ENCODE results near the gene TTC28.
"Not testable (repeated sequence)": the region's sequence is repeated elsewhere in the genome, so short reads cannot be mapped to it uniquely, and the experiment has no call there.

The TTC28 gene

DNA sequence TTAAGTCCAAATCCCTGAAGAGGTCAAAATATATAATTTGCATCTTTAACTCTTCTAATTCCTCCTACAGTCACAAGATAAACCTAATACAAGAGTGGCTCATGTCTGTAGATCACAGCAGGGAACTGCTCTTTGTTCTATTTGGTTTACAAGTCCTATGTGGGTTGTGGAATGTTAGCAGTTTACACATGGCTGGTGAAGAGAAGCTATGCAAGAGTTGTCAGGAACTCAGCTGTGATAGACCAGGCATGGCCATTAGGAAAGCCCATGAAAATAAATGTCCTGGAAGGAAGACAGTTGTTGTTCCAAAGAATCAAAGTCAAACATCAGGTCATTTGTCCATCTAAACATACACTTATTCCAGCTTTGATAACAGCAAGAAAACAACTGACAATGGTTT lies 448.2 kb downstream of the TTC28 start:
- H3K27me3 ChIP-seq (ENCODE audit: control insufficient read depth in 2 of 2, insufficient read depth in 2 of 2, low read length in 2 of 2): no peaks in the 10 kb centered on the region
- no peak overlapping the region for H3K9ac ChIP-seq (ENCODE audit: low read depth in 1 of 2, low read length in 2 of 2)
- H3K4me1 ChIP-seq (ENCODE audit: control insufficient read depth in 2 of 2, insufficient read depth in 2 of 2, low read length in 2 of 2): no peaks in the 10 kb centered on the region
- no peak overlapping the region for H3K27ac ChIP-seq (ENCODE audit: low read depth in 2 of 2, low read length in 2 of 2)
- no peak overlapping the region for H3K4me3 ChIP-seq (ENCODE audit: low read length in 2 of 2)
- no peaks in the 10 kb centered on the region for H3K36me3 ChIP-seq (ENCODE audit: control insufficient read depth in 2 of 2, insufficient read depth in 2 of 2, low read length in 2 of 2)
- no peaks in the 10 kb centered on the region for H3K9me3 ChIP-seq (ENCODE audit: control insufficient read depth in 2 of 2, low read length in 2 of 2)

DNA sequence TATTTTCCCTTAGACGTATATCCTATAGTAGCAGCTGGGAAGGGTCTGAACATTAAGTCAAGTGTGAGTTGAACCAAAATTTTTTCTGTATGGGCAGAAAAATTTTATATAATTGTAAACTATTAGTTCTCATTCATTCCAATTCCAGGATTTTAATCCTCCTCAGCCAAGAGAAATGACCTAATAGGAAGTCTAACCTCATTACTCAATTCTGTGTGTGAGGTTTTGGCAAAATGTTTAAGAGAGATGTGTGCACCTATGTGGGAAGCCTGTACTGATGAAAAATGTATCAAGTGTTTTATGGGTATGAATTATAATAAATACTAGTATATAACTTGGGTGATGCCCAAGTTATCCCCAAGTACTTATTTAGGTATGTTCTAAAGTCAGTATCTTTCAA lies 449.0 kb downstream of the TTC28 start:
- H3K9me3 ChIP-seq (ENCODE audit: control insufficient read depth in 2 of 2, low read length in 2 of 2): no peaks in the 10 kb centered on the region
- no peaks in the 10 kb centered on the region for H3K4me1 ChIP-seq (ENCODE audit: control insufficient read depth in 2 of 2, insufficient read depth in 2 of 2, low read length in 2 of 2)

DNA sequence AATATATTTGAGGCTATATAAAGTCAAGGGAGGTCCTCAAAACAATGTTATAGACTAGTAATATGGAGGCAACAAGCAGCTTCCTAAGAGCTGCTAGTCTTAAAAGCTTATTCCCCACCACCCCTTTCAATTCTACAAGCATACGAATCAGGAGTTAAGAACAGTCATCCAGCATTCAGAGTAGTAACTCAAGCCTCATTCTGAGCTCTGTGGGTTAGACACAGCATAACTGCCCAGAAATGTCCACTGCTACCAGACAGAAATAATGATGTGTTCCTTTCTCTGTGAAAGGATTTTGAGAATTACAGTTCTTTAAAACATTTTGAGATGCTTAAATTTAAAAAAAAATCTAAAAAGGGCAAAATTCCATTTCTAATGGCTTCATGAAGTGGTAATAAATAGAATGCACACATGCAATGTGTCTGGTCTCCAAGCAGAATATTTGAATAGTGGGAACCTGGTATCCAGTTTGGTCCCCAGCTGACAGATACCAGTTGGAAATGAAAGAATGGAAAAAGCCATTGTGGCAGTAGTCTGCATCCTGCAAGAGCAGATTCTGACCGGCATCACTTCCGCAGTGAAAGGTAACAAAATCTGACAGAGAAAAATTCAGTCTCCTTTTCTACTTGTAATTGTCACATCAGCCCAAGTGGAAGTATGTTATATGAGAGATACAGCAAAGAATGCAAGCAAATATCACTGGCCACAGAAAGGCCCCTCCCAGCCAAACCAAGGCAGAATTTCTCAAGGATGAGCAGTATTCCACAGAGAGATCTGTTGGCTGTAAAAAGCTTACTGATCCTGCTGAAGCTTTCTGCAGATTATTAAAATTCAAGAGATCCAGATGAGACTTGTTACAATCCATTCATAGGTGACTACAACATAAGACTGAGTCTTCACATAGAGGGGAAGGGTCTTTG lies 449.8 kb downstream of the TTC28 start:
- Histone ChIP-seq H3K36me3 (ENCODE audit: control insufficient read depth in 2 of 2, insufficient read depth in 2 of 2, low read length in 2 of 2) (no peaks in the 10 kb centered on the region), H3K27me3 (ENCODE audit: control insufficient read depth in 2 of 2, insufficient read depth in 2 of 2, low read length in 2 of 2) (no peaks in the 10 kb centered on the region), H3K9me3 (ENCODE audit: control insufficient read depth in 2 of 2, low read length in 2 of 2) (no peaks in the 10 kb centered on the region), H3K9ac (ENCODE audit: low read depth in 1 of 2, low read length in 2 of 2) (no peak overlapping the region), H3K27ac (ENCODE audit: low read depth in 2 of 2, low read length in 2 of 2) (no peak overlapping the region), H3K4me3 (ENCODE audit: low read length in 2 of 2) (no peak overlapping the region), H3K4me1 (ENCODE audit: control insufficient read depth in 2 of 2, insufficient read depth in 2 of 2, low read length in 2 of 2) (no peaks in the 10 kb centered on the region)

More for the DNA sequence above, 449.0 kb downstream of the TTC28 start:
- Histone ChIP-seq H3K4me3 (ENCODE audit: low read length in 2 of 2) (no peak overlapping the region), H3K36me3 (ENCODE audit: control insufficient read depth in 2 of 2, insufficient read depth in 2 of 2, low read length in 2 of 2) (no peaks in the 10 kb centered on the region), H3K9ac (ENCODE audit: low read depth in 1 of 2, low read length in 2 of 2) (no peak overlapping the region), H3K27me3 (ENCODE audit: control insufficient read depth in 2 of 2, insufficient read depth in 2 of 2, low read length in 2 of 2) (no peaks in the 10 kb centered on the region), H3K27ac (ENCODE audit: low read depth in 2 of 2, low read length in 2 of 2) (no peak overlapping the region)

DNA sequence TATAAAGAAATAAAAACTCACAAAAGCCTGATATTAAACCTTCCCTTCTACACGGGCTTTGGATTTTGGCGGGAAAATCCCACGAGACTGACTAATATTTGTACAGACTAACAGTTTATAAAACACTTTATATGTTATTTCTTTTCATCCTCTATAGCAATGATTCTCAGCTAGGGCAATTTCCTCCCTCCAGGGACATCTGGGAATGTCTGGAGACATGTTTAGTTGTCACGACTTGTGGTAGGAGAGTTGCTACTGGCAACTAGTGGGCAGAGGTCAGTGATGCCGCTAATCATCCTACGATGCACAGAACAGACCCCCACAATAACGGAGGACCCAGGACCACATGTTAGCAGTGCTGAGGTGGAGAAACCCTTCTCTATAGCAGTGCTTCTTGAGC lies 455.8 kb downstream of the TTC28 start:
- Histone ChIP-seq H3K9me3 (ENCODE audit: control insufficient read depth in 2 of 2, low read length in 2 of 2) (no peaks in the 10 kb centered on the region), H3K4me3 (ENCODE audit: low read length in 2 of 2) (no peak overlapping the region), H3K4me1 (ENCODE audit: control insufficient read depth in 2 of 2, insufficient read depth in 2 of 2, low read length in 2 of 2) (no peaks in the 10 kb centered on the region), H3K27ac (ENCODE audit: low read depth in 2 of 2, low read length in 2 of 2) (no peak overlapping the region), H3K9ac (ENCODE audit: low read depth in 1 of 2, low read length in 2 of 2) (no peak overlapping the region), H3K27me3 (ENCODE audit: control insufficient read depth in 2 of 2, insufficient read depth in 2 of 2, low read length in 2 of 2) (no peaks in the 10 kb centered on the region), H3K36me3 (ENCODE audit: control insufficient read depth in 2 of 2, insufficient read depth in 2 of 2, low read length in 2 of 2) (no peaks in the 10 kb centered on the region)

DNA sequence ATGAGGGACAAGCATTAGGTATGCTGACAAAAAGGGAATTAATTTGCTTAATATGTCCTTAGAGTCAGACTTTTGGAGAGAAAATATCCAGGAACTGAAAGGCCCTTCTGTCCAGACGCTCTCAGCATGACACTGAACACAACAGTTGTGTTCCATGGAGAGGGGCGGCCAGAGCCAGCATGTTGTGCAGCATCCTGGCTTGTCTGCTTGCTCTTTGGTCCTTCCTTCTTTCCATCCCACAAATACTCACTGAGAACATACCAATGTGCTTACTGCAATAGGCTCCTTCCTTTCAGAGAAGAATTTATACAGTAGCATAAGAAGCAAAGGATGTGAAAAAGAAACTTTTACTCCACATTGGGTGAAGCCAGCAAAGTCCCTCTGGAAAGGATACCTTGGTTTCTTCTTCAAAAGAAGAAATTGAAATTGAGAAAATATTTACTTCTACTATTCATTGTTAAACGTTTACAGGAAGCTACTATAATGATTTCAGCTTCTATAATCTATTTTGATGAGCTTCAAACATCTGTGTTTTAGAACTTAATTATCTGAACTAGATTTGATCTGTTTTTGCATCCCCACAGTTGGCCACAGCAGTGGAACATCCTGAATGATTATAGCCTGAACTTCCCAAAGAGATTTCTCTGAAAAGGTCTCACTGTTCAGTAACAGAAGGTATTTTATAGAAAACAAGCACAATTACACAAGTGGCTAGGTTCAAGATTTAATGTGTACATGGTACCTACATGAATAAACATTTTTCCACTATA lies 456.5 kb downstream of the TTC28 start:
- no peaks in the 10 kb centered on the region for H3K27me3 ChIP-seq (ENCODE audit: control insufficient read depth in 2 of 2, insufficient read depth in 2 of 2, low read length in 2 of 2)
- H3K36me3 ChIP-seq (ENCODE audit: control insufficient read depth in 2 of 2, insufficient read depth in 2 of 2, low read length in 2 of 2): no peaks in the 10 kb centered on the region
- H3K27ac ChIP-seq (ENCODE audit: low read depth in 2 of 2, low read length in 2 of 2): no peak overlapping the region

DNA sequence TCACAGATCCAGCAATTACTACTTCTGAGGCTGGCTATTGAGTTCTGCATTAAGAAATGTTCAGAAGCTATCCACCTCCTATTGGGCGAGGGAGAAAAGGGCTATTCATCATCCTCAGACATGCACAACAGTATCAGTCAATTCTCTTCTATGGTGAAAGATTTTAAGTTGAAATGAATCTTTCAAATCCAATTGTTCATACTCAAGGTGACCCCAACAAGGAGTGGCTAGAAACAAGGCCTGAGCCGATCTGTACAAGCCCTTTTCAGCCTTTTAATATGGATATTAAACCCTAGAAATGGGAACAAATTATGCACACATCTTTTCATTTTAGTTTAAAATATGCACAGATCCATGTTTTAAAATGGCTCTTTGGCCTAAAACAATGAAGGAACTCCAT lies 457.1 kb downstream of the TTC28 start:
- Histone ChIP-seq H3K36me3 (ENCODE audit: control insufficient read depth in 2 of 2, insufficient read depth in 2 of 2, low read length in 2 of 2) (no peaks in the 10 kb centered on the region), H3K9ac (ENCODE audit: low read depth in 1 of 2, low read length in 2 of 2) (no peak overlapping the region), H3K9me3 (ENCODE audit: control insufficient read depth in 2 of 2, low read length in 2 of 2) (no peaks in the 10 kb centered on the region), H3K27me3 (ENCODE audit: control insufficient read depth in 2 of 2, insufficient read depth in 2 of 2, low read length in 2 of 2) (no peaks in the 10 kb centered on the region), H3K4me3 (ENCODE audit: low read length in 2 of 2) (no peak overlapping the region), H3K27ac (ENCODE audit: low read depth in 2 of 2, low read length in 2 of 2) (no peak overlapping the region), H3K4me1 (ENCODE audit: control insufficient read depth in 2 of 2, insufficient read depth in 2 of 2, low read length in 2 of 2) (no peaks in the 10 kb centered on the region)

More for the DNA sequence above, 456.5 kb downstream of the TTC28 start:
- no peak overlapping the region for H3K9ac ChIP-seq (ENCODE audit: low read depth in 1 of 2, low read length in 2 of 2)
- H3K9me3 ChIP-seq (ENCODE audit: control insufficient read depth in 2 of 2, low read length in 2 of 2): no peaks in the 10 kb centered on the region
- no peak overlapping the region for H3K4me3 ChIP-seq (ENCODE audit: low read length in 2 of 2)
- no peaks in the 10 kb centered on the region for H3K4me1 ChIP-seq (ENCODE audit: control insufficient read depth in 2 of 2, insufficient read depth in 2 of 2, low read length in 2 of 2)

DNA sequence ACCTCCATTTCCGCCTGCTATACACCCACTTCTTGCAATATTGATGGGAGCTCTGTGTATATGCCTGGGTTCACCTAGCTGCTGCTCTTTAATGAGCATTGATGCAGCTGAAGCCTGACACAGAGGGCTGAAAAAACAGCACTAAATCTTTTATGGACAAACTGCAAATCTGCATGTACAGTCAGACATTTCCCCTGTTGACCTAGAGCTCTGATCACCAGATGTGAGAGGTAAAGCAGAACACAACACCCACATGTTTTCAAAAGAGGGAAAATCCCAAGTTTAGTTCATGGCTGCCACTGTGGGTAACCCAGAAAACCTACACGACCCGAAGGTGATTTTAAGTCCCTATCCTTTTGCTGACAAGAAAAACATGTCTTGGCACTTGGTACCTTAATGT lies 457.6 kb downstream of the TTC28 start:
- H3K4me1 ChIP-seq (ENCODE audit: control insufficient read depth in 2 of 2, insufficient read depth in 2 of 2, low read length in 2 of 2): no peaks in the 10 kb centered on the region
- no peak overlapping the region for H3K9ac ChIP-seq (ENCODE audit: low read depth in 1 of 2, low read length in 2 of 2)
- H3K27ac ChIP-seq (ENCODE audit: low read depth in 2 of 2, low read length in 2 of 2): no peak overlapping the region
- H3K9me3 ChIP-seq (ENCODE audit: control insufficient read depth in 2 of 2, low read length in 2 of 2): no peaks in the 10 kb centered on the region
- no peaks in the 10 kb centered on the region for H3K27me3 ChIP-seq (ENCODE audit: control insufficient read depth in 2 of 2, insufficient read depth in 2 of 2, low read length in 2 of 2)
- no peaks in the 10 kb centered on the region for H3K36me3 ChIP-seq (ENCODE audit: control insufficient read depth in 2 of 2, insufficient read depth in 2 of 2, low read length in 2 of 2)
- H3K4me3 ChIP-seq (ENCODE audit: low read length in 2 of 2): no peak overlapping the region

DNA sequence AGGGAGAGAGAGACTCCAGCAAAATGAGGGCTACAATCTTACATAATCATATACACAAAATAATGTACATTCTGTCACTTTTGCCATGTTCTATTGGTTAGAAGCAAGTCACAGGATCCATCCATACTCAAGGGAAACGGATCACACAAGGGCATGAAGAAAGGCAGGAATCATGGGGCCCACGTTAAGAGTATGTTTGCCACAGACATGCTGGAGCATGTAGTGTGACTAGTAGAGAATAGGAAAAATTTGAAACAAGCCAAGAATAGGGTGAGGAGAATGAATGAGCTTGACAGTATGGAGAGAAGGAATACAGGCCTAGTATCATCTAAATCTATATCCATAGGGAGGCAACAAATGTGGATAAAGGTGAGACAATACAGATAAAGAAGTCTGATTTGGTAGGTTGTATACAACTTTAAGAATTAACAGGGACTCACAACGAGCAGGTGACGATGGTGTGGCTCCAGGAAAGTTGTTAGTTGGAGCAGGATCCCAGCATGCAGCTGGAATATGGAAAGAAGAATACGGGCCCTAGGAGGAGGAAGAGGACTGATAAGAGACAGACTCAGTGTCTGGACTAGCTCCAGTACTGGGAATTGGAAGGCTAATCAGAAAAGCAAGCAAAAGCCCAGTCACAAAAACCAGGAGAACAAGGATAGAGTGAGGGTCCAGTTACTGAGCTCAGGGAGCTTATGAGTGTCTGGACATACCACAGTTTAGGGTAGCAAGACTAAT lies 458.8 kb downstream of the TTC28 start:
- Histone ChIP-seq H3K9ac (ENCODE audit: low read depth in 1 of 2, low read length in 2 of 2) (no peak overlapping the region), H3K27ac (ENCODE audit: low read depth in 2 of 2, low read length in 2 of 2) (no peak overlapping the region), H3K36me3 (ENCODE audit: control insufficient read depth in 2 of 2, insufficient read depth in 2 of 2, low read length in 2 of 2) (no peaks in the 10 kb centered on the region), H3K27me3 (ENCODE audit: control insufficient read depth in 2 of 2, insufficient read depth in 2 of 2, low read length in 2 of 2) (no peaks in the 10 kb centered on the region), H3K4me1 (ENCODE audit: control insufficient read depth in 2 of 2, insufficient read depth in 2 of 2, low read length in 2 of 2) (no peaks in the 10 kb centered on the region), H3K9me3 (ENCODE audit: control insufficient read depth in 2 of 2, low read length in 2 of 2) (no peaks in the 10 kb centered on the region), H3K4me3 (ENCODE audit: low read length in 2 of 2) (no peak overlapping the region)

DNA sequence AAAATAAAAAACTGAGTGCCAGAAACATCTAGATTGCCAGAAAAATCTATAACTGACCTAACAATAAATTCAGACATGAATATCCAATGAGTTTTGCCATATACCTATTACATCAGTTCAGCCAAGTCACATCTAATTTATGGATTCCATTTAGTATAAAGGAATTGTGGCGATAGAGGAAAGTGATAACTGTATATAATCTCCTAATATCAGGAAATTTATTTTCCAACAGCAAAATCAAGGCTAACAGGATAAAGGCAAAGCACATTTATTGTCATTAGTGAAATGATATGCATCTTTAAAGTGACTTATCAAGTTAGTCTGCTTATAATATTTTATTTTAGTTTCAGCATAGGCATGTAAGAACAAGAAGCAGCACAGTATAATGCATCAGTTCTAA lies 462.4 kb downstream of the TTC28 start:
- no peaks in the 10 kb centered on the region for H3K9me3 ChIP-seq (ENCODE audit: control insufficient read depth in 2 of 2, low read length in 2 of 2)
- H3K27ac ChIP-seq (ENCODE audit: low read depth in 2 of 2, low read length in 2 of 2): no peak overlapping the region
- H3K4me3 ChIP-seq (ENCODE audit: low read length in 2 of 2): no peak overlapping the region
- H3K36me3 ChIP-seq (ENCODE audit: control insufficient read depth in 2 of 2, insufficient read depth in 2 of 2, low read length in 2 of 2): no peaks in the 10 kb centered on the region
- no peaks in the 10 kb centered on the region for H3K27me3 ChIP-seq (ENCODE audit: control insufficient read depth in 2 of 2, insufficient read depth in 2 of 2, low read length in 2 of 2)
- H3K9ac ChIP-seq (ENCODE audit: low read depth in 1 of 2, low read length in 2 of 2): no peak overlapping the region
- no peaks in the 10 kb centered on the region for H3K4me1 ChIP-seq (ENCODE audit: control insufficient read depth in 2 of 2, insufficient read depth in 2 of 2, low read length in 2 of 2)

DNA sequence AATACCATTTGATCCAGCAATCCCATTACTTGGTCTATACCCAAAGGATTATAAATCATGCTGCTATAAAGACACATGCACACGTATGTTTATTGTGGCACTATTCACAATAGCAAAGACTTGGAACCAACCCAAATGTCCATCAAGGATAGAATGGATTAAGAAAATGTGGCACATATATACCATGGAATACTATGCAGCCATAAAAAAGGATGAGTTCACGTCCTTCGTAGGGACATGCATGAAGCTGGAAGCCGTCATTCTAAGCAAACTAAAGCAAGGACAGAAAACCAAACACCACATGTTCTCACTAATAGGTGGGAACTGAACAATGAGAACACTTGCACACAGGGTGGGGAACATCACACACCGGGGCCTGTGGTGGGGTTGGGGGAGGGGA lies 464.9 kb downstream of the TTC28 start:
- not testable (repeated sequence) for H3K9ac ChIP-seq (ENCODE audit: low read depth in 1 of 2, low read length in 2 of 2); H3K27me3 ChIP-seq (ENCODE audit: control insufficient read depth in 2 of 2, insufficient read depth in 2 of 2, low read length in 2 of 2); H3K4me3 ChIP-seq (ENCODE audit: low read length in 2 of 2); H3K9me3 ChIP-seq (ENCODE audit: control insufficient read depth in 2 of 2, low read length in 2 of 2); H3K36me3 ChIP-seq (ENCODE audit: control insufficient read depth in 2 of 2, insufficient read depth in 2 of 2, low read length in 2 of 2); H3K4me1 ChIP-seq (ENCODE audit: control insufficient read depth in 2 of 2, insufficient read depth in 2 of 2, low read length in 2 of 2); H3K27ac ChIP-seq (ENCODE audit: low read depth in 2 of 2, low read length in 2 of 2)

Data from mucosa of rectum (tissue), 2 donors.